HG02885 (cell line): Measurements from ENCODE around the gene MAN1C1.

Experiments used
- ATAC-seq: cut with Tn5 transposase; IDR thresholded peaks from one replicate; pipeline ENCODE4 v1.9.1; 2021; ENCODE audit warnings: mild to moderate bottlenecking; ENCODE audit not compliant: unreplicated experiment, poor library complexity

Gene MAN1C1

DNA sequence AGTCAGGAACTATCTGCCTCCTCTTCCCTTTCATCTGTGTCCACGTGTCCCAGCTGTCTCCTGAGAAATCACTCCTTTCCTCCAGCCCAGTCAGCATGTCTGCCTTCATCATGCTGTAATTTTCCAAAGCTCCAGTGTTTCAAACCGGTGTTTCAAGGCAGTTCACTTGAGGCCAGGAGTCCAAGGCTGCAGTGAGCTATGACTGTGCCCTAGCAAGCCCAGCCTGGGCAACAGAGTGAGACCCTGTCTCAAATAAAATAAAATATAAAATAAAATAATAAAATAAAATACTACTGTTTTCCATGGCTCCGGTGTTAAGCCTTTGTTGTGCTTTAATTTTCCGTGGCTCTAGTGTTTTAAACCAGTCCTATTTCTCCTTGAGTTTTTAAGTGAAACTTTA lies 175.5 kb downstream of the MAN1C1 start:
- ATAC-seq: no peak

DNA sequence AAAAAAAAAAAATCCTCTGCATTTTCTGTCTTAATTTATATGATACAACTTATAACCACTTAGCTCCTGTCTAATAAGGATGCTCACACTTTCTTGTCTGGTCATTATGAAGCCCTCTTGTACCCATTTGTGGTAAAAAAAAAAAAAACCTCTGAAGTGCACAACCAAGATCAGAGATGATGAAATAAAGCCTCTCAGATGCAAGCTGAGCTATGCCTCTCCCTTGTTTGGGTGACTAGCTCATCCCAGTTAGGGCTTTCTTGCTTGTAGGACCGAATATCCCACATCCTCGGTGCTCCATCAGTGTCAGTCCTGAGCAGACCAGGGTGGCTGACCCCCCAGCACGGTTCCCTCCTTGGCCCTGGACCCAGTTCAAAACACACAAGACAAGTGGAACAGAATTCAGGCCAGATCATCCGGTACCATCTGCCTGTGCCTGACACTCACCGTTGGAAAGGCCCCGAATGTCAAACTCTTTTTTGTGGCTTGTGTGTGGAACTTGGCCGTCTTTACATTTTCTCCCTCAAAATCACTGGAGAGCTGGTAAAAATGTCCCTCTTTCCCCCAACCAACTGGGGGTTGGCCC lies 177.1 kb downstream of the MAN1C1 start:
- no peak for ATAC-seq

DNA sequence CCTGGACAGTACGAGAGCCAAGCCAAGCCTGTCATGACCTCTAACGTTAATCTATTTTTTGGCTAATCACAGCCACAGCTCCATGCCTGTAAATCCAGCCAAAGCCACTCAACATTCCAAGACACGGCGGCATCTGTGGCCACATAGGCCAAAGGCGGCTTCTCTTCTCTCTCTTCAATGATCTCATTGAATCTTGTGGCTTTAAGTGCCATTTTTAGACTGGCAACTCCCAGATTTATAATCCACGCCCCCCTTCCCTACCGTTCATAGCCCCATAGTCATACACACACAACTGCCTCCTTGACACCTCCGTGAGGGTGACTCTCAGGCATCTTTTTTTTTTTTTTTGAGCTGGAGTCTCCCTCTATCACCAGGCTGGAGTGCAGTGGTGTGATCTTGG lies 177.7 kb downstream of the MAN1C1 start:
- no peak for ATAC-seq

DNA sequence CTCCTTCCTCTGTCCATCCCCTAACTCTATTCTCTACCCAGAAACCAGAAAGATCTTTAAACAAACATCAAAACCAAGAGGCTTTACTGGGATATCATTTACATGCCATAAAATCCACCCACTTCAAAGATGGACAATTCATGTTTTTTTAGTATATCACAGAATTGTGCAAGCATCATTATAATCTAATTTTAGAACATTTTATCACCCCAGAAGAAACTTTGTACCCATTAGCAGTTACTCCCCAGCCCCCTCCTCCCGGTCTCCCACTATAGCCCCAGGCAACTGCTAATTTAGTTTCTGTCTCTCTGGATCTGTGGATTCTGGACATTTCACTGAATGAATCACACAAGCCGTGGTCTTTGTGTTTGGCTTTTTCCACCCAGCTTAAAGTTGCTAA lies 178.6 kb downstream of the MAN1C1 start:
- no peak for ATAC-seq

DNA sequence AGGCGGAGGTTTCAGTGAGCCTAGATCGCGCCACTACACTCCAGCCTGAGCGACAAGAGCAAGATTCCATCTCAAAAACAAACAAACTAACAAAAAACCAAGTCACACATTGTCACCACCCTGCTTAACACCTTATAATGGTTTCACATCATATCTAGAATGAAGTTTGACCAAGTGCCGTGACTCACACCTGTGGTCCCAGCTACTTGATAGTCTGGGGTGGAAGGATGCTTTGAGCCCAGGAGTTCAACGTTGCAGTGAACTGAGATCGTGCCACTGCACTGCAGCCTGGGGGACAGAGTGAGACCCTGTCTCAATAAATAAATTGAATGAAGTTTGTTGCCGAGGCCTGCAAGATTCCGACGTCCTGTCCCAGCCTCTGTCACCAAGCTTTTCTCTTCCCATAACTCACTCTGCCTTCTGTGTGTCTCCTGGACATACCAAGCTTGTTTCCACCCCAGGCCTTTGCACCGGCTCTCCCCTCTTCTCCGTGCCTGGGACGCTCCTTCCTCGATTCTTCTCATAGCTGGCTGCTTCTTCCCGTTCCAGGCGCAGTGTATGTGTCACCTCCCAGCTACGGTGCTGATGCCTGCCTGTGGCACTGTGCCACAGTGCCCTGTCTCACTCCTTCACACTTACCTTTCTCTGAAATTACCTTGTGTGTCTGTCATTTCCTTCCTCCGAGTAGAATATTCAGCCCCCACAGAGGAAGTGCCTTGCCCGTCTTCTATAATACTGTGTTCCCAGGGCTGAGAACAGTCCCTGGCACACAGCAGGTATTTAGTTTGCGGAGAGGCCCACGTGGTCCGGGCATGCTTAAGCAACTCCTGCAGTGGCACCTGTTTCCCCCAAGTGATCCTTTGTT lies 179.6 kb downstream of the MAN1C1 start:
- no peak for ATAC-seq

DNA sequence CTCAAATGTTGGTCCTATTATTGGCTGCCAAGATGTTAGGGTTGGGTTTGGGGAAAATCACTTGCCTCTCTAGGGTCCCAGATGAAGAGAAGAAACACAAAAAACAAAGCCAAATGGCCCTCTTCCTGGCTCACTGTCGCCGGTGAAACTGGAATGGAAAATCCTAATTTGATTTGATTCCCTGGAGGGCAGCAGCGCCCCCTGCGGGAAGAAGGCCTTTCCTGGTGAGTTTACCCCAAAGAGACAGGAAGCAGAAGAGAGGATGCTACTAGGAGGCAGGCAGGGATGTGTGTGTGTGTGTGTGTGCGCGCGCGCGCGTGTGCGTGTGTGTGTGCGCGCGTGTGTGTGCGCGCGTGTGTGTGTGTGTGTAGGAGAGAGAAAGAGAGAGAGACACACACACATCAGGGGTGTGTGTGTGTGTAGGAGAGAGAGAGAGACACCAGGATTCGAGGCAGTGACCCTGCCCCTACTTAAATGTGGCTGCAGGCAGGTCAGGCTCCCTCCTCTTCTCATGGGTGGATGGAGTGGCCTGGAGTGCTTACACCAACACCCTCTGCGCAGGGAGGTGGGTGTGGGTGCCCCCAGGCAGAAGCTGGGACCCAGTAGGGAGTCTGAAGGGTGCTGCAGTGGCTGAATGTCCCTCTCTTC lies 180.3 kb downstream of the MAN1C1 start:
- no peak for ATAC-seq

DNA sequence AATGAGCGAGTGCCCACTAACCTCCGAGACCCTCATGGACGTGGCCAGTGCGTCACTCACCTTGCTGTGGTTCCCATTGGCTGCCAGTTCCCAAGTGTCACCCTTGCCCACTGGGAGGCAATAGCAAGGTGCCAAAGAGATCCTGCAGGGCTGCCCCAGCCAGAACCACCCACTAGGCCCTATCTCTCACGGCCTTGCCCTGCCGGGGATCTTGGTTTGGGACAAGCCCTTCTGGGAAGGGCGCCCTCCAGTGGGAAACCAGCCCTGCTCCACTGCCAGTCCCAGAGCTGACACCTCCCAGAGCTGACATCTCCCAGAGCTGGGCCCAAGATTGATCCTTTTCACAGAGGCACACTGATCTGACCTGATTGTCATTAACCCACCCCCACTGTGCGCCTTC lies 181.3 kb downstream of the MAN1C1 start:
- no peak for ATAC-seq

DNA sequence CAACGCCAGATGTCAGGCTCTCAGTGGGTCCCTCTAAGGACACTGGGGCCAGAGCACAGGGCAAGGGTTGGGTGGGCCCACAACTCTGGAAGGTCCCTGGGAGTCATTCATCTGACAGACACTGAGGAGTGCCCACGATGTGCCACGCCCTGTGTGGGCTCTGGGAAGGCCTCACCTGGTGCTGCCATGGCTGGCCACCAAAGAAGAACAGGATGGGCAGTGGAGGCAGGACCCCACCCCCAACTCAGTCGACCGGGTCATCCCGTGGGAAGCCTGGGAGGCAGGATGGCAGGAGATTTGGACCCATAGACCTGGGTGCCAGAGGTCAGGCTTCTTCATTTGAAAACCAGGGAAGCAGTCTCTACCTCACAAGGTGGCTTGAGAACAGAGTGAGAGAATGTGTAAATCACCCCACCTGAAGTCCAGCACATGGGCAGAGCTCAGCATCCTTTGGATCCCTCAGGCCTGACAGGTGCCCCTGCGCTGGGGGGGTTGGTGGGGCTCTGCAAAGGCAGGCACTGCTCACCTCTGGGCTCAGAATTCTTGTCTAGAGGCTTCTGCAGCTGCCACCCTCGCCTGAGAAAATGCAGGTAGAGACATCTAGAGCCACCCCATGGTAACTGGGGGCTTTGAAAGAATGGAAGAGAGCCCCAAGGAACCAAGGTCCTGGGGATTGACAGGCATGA lies 182.2 kb downstream of the MAN1C1 start:
- ATAC-seq: no peak

DNA sequence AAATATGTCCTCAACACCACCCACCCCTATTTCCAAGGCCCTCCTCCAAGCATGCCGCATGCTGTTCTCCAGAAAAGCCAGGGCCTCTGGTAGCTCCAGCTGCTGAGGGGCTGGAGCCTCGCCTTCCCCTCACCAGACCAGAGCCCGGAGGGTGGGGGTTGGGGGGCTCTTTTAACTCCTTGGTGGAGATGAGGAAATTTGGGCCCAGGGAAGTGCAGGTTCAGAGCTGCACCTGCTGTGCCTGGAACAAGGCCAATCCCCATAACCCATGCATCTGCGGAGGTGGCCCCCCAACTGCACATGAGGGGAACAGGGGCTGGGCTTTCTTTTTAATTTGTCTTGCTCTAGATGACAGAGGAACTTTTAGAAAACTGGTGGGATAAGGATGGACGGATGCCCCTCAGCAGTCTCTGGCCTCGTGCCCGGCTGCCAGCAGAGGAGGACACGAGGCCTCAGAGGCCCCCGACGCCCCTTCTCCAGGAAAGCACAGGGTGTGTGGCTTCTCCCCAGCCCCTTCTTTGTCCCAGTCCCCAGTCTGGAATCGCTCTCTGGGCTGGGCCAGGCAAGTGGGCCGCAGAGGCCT lies 182.9 kb downstream of the MAN1C1 start:
- ATAC-seq: no peak

DNA sequence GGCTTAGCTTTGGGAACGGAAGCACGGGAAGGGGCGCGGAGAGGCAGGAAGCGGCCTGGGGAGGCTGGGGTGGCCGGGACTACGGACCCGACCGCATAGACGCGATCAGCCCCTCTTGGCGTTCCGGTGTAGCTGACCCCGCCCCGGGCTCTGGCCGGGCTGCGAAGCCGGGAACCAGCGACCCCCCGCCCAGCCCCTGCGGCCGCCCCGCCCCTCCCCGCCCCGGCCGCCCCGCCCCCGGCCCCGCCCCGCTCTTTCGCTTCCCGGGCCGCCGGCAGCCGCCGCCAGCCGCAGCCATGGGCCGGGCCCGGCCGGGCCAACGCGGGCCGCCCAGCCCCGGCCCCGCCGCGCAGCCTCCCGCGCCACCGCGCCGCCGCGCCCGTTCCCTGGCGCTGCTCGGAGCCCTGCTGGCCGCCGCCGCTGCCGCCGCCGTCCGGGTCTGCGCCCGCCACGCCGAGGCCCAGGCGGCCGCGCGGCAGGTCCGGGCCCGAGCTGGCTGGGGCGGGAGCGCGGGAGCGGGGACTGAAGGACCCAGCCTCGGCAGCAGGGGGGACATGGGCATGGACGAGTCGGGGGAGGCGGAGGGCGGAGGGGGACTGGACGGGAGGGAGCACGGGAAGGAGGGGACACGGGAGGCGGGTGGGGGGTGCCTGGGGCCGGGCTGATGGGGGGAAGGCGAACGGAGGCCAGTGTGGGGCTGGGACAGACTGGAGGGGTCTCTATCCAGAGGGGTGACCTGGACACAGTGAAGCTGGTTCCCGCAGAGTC lies 183.5 kb downstream of the MAN1C1 start, which contains the start of gene SELENON:
Gene SELENON, plus strand, starts transcription at position 259 of the 768 bp plus-strand sequence. Its CDS starts 38 bp downstream, at position 297.
- ATAC-seq: no peak

DNA sequence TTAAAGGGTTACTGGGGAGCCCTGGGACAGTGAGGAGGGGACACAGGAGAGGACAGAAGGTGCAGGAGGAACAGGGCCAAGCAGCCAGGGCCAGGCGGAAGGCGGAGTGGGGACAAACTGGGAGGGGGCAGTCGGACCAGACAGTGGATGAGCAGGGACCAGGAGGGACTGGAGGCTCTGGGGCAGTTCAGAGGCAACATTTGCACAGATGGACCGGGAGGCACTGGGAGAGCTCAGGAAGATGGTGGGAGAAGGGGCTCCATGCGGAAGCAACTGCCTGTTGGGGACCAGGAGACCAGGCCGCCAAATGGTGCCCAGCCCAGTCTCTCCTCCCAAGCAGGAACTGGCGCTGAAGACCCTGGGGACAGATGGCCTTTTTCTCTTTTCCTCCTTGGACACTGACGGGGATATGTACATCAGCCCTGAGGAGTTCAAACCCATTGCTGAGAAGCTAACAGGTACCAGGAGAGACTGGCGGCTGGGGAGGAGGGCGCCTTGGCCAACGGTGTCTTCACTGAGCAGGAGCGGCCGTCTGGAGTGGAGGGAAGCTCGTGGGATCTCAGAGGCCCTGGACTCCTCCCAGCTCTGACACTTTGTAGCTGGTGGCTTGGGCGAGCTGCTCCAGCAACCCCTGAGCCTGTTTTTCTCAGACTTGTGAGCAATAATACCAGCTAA lies 184.2 kb downstream of the MAN1C1 start:
- ATAC-seq: no peak

DNA sequence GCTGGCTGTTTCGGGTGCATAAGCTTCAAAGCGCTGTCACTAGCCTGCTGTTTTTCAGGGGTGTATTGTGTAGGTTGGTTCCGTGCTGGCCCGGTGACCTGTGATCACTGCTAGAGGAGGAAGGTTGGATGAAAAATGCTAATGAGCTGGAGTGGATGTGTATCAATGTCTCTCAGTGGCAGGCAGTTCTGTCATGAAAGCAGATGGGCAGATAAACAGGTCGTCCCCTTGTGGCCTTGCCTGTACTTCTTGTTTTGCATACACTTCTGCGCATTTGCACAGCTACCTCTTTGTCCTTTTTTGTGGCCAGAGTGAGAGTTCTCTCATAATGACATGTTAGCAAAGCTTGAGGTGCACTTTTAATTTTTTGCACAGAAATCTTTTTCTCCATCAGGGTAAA lies 186.3 kb downstream of the MAN1C1 start:
- ATAC-seq: no peak

DNA sequence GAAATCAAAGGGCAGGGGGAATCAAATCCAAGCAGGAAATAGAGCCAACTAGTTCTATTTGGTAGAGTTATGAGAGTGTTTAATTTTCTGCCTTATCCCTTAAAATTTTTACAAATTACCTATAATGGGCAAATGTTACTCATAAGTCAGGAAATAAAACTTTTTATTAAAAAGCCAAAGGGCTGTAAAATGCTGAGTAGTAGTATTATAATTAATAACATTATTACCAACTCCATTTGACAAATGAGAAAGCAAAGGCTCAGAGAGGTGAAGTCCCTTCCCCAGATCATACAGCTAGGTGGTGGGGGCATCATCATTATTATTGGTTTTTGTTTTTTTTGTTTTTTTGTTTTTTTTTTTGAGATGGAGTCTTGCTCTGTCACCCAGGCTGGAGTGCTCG lies 186.8 kb downstream of the MAN1C1 start:
- no peak for ATAC-seq

DNA sequence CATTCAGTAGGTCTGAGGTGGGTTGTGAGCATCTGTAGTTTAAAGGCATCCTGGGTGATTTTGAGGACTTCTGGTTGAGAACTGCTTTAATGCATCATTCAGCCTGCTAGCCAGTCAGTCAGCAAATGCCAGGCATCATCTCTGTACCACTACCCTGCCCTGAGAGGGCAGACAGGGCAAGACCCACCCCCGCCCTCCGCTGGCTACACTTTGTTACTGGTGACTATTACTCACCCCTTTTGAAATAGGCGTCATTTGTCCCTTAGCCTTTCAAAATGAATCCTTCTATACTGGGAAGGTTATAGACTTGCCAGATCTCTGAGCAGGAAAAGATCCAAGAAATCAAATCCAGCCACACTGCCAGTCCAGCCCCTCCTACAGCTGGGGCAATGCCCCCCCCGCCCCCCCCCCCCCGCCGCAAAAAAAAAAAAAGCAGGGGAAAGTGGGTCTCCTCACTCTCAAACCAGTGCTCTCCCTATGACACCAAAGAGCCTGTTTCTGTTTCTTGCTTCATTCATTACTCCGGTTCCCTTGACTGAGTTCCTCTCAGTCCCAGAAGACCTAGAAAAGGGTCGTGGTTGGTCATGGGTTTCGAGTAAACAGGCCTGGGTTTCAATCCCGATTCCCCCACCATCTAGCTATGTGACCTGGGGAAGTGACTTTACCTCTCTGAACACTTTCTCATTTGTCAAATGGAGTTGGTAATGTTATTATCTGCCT lies 187.8 kb downstream of the MAN1C1 start:
- ATAC-seq: no peak

DNA sequence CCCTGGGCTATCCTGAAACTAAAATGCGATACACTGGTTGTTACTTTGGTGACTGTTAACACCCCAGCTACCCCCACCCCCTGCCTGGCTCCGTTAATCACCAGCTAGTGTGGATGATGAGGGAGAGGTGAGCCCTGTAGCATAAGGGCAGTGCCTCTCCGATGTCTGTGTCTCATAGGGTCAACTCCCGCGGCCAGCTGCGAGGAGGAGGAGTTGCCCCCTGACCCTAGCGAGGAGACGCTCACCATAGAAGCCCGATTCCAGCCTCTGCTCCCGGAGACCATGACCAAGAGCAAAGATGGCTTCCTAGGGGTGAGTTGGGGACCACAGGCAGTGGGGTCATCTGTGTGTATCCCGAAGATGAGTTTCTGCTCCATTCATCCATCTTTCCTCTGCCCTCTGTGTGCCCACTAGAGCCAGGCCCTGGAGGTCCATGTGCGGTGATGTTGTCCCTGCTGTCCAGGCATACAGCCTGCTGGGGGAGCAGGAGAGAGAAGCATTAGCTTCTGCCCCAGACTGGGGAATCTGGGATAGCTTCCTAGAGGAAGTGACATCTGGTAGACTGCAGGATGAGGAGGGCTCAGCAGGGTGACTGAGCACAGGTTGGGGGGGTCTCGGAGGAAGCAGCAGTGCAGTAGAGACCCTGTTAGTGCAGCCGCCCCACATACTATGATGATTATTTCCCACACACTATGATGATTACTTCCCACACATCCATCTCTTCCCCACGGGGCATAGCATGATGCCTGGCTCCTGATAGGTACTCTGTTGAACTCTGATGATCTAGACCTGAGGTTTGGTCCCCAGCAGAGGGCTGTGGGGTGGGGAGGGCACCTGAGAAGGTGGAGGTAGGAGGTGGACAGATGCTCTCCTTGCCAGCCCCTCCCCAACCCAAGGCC lies 188.6 kb downstream of the MAN1C1 start:
- no peak for ATAC-seq

DNA sequence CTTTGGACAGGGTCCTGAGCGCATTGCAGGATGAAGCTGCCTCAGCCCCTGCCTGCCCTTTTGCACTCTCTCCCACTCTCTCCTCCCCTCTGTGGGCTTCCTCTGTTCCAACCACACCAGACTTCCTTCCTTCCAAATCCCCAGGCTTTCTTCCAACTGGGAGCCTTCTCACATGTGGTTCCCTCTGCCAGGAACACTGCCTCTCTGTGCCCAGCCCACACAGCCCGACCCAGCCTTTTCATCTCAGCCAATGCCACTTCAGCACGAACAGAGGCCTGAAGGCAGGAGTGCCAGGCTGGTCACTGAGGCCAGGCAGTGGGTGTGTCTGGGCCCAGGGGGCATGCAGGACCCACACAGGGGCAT lies 189.3 kb downstream of the MAN1C1 start:
- no peak for ATAC-seq

DNA sequence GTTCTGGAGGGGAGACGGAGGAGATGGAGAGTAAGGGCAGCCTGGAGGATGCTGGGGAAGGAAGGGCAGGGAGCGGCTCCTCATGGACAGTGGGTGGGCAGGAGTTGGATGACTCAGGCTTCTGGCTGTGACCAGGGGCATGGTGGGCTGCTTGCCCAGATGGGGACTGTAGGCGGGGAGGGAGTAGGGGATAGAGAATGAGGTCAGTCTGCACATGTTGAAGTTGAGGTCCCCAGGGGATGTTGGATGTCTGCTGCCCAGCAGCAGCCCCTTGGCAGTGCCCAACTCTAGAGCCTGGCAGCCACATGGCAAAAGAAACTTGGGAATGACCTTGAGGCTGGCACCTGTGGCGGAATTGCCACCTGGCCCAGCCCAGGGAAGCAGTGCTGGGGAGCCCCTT lies 189.8 kb downstream of the MAN1C1 start:
- ATAC-seq: no peak
